ENCODE results near the gene TGFB2.

DNA sequence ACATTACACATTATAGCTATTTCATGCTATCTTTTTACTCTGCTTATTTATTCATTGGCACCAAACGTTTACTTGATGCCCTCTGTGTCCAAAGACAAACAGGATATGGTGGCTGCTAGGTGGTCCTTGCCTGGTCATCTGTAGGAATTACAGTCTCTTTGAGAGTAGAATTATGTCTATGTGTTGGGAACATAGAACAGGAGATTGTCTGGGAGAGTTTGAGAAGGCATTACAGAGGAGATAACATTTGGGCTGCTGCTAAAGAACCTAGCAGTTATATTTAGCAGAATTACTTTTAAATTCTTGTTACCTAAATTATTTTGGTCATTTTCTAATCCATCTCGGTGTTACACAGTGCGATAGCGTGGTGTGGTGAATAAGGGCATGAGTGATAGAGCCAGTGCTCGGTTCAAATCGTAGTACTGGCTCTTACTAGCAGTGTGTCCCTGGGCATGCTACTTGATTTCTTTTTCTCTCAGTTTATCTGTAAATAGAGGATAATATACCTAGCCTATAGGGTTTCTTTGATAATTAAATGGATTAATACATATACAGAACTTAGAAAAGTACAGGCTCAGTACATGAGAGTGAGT lies 39.6 kb upstream of the TGFB2 start:
- no peak for TF ChIP-seq POLR2A (IDR thresholded peaks at IDR 0.05)
- TF ChIP-seq, protein P1, sequence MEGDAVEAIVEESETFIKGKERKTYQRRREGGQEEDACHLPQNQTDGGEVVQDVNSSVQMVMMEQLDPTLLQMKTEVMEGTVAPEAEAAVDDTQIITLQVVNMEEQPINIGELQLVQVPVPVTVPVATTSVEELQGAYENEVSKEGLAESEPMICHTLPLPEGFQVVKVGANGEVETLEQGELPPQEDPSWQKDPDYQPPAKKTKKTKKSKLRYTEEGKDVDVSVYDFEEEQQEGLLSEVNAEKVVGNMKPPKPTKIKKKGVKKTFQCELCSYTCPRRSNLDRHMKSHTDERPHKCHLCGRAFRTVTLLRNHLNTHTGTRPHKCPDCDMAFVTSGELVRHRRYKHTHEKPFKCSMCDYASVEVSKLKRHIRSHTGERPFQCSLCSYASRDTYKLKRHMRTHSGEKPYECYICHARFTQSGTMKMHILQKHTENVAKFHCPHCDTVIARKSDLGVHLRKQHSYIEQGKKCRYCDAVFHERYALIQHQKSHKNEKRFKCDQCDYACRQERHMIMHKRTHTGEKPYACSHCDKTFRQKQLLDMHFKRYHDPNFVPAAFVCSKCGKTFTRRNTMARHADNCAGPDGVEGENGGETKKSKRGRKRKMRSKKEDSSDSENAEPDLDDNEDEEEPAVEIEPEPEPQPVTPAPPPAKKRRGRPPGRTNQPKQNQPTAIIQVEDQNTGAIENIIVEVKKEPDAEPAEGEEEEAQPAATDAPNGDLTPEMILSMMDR (IDR thresholded peaks at IDR 0.05): no peak

Data from uterus (tissue), 2 donors.